ENCODE results near the gene FBXO42.

Gene FBXO42

GRCh38 chr1:16351994-16352841 lies at the start of gene FBXO42:
Gene FBXO42, minus strand, starts transcription at chr1:16352480. Its CDS starts 37,062 bp downstream, at chr1:16315418.
- no peak for FAIRE-seq

DNA sequence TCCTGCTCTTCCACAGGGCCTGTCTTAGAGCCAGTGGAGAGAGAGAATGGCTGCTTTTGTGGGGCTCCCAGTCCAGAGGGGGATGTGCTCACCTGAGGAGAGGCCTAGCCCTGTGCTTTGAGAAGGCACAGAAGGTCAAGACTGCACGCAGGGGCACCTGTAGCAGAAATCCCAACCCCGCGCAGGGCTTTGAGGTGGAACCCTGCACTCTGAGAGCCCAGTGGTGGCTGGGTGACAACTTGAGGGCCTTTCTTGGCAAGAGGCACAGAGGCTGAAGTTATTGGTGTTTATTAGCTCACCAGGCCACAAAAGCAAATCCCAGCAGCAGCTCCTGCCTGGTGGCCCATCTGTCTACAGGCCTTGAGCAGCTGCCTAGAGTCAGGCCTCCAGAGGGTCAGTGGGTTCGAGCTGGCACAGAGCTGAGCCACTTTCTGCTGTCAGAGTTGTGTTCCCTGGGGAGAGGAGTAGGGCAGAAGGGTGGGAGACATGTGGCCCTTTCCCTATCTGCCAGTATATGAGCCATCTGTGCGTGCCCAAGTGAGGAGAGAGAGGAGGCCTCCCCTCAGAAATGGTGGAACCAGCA lies 46.2 kb upstream of the FBXO42 start:
- FAIRE-seq: no peak

DNA sequence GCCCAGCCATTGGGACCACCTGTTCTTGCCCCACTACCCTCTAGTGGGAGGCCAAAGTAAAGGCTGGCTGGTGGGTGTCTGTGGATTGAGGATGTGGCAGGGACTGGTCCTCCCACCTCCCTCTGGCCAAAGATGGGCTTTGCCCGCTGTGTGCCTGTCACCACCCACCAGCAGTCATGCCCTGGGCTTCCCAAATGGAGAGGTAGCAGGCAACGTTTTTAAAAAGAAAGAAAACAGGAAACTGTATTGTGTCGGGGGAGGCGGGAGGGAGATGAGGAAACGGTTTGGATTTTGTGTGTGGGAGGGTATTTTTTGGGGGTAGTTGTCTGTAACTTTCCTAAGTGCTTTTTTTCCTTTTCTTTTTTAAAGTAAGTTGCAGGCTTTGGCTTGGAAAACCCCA lies 44.8 kb upstream of the FBXO42 start:
- no peak for FAIRE-seq

- no peak for FAIRE-seq
These were observed 44.3 kb upstream of the FBXO42 start for GRCh38 chr1:16396591-16396990.

GRCh38 chr1:16394977-16395376 lies 42.7 kb upstream of the FBXO42 start:
- no peak for FAIRE-seq

GRCh38 chr1:16393570-16394521 lies 41.6 kb upstream of the FBXO42 start:
- FAIRE-seq: no peak

DNA sequence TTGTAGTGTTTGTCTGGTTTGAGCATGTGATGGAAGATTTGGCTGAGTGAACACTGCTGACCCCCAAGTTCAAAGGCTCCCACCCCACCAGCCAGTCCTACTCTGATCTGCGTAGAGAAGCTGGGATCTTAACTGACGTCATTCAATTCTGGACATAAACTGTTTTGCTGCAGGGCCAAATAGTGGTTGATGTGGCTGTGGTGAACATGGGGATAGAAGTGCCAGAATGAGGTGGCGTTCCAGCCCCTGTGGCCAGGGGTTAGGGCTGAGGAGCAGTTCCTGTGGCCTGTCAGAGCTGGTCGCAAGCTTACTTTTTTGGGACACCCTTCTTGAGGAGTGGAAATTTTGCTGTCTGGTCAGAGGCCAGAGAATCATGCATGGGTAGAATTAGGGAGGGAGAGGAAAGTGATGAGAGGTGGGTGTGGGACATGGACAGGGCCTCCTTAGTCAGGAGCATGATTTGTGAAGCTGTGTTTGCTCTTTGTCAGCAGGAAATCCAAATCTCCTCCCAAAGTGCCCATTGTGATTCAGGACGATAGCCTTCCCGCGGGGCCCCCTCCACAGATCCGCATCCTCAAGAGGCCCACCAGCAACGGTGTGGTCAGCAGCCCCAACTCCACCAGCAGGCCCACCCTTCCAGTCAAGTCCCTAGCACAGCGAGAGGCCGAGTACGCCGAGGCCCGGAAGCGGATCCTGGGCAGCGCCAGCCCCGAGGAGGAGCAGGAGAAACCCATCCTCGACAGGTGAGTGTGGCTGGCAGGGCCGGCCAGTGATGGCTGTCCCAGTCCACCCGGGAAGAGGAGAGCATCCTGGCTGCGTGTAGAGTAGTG lies 40.7 kb upstream of the FBXO42 start:
- no peak for FAIRE-seq

DNA sequence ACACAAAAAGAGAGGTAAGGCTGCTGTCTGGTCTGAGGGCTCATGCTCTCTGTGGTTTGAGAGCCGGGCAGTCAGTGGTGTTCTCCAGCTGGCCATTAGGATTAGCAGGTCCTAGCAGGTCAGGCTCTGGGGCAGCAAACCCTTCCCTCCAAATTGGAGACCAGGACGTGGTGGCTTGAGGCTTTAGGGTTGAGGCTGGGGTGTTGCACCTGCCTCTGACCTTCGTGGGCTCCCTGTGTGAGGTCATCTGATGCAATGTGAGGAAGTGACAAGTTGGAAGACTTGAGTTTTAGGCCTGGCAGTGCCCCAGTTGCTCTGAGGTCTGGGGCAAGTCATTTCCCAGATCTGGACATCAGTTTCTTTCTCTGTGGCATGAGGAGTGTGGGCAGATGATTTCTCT lies 39.1 kb upstream of the FBXO42 start:
- FAIRE-seq: no peak

- no peak for FAIRE-seq
These were observed 35.2 kb upstream of the FBXO42 start for GRCh38 chr1:16387201-16388188.

- no peak for FAIRE-seq
These were observed 34.3 kb upstream of the FBXO42 start for GRCh38 chr1:16386454-16387113.

DNA sequence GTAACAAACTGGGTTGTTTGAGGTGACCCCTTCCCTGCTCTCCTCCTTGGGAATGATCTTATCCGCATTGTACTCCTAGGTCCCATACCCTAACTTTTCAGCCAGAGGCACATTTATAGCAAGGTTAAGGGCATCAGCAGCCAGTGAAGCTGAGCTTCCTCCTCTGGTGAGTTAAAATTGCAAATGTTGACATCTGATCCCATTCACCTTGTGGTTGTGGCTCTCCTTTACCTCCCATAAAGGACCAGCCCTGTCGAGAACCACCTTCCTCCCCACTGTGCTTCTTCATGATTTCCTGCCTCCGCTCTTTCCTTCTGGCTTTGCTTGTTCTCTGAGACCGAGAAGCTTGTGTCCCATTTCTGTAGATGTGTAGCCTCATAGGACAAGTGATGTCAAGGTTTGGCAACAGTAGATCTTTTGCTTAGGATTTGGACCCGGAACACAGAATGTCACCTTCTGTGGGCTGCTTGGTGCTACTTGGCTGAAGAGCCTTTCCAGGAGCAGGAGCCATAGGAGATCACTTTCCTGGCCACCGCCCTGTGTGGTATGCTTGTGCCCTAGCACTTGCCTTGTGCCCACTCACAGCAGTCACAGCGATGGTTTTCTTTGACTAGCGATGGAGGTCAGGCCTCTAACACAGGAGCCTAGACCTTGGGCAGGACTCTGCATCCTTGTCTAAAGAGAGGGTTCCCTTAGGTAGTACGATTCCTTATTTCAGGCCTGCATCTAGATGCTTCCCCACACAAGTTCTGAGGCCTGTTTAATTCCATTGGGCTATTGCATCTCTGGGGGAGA lies 33.6 kb upstream of the FBXO42 start:
- FAIRE-seq: no peak

DNA sequence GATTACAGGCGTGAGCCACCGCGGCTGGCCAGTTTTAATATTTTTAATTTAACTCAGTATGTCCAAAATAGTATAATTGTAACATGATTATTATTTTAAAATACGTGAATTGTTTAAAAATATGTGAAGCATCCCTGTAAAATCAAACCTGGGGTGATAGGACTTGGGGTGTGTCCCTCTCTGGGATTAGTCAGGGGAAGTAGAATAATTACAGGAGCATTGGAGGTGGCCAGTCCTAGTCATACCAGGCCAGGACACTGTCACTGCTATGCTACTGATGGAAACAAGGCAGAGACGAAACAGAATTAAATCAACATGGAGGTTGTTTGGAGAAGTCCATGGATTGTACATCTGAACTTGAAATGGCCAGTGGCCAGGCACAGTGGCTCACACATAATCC lies 31.6 kb upstream of the FBXO42 start:
- FAIRE-seq: no peak

DNA sequence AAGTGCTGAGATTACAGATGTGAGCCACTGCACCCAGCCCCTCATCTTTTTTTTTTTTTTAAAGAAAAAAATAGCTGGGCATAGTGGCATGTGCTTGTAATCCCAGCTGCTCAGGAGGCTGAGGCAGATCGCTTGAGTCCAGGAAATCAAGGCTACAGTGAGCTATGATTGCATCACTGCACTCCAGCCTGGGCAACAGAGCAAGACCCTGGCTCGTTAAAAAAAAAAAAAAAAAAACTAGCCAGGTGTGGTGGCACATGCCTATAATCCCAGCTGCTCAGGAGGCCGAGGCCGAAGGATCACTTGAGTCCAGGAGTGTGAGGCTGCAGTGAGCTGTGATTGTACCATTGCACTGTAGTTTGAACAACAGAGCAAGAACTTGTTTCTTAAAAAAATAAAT lies 28.6 kb upstream of the FBXO42 start:
- FAIRE-seq: no peak

GRCh38 chr1:16378443-16378842 lies 26.2 kb upstream of the FBXO42 start:
- no peak for FAIRE-seq

- no peak for FAIRE-seq
These were observed 24.7 kb upstream of the FBXO42 start for GRCh38 chr1:16376971-16377370.

GRCh38 chr1:16375521-16376340 lies 23.5 kb upstream of the FBXO42 start:
- FAIRE-seq: no peak

DNA sequence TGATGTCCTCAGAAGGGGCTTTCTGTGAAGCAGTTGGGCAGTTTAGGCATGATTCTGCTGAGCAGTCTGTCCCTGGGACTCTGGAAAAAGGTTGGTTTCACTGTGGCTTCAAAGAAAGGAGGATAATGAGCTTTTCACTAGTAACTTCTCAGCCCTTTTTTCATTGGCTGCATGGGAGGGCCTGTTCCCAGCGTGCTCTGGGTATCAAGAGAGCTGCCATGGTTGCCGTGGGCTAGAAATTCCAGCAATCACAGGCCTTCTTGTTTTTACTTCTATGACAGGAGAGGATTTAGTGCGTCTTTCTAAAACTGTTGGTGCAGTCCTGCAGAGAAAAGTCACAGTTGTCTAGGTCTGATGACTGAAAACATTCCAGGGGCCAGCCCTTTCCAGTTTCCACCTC lies 22.0 kb upstream of the FBXO42 start:
- FAIRE-seq: no peak

GRCh38 chr1:16372535-16373285 lies 20.4 kb upstream of the FBXO42 start:
- no peak for FAIRE-seq
